Upper lobe of left lung (tissue), 6 donors: ENCODE data around the gene TNC. TPM values are rescaled to one million over a fixed set of nuclear protein-coding genes. Genes with fewer than 3 reads are reported as not detected.
A peak's percentile ranks its signal among the peaks of the same experiment; 100 is the strongest.

Experiments
- ATAC-seq, 2 donors: fragments of 200-7000 bp; cut with Tn5 transposase; one replicate each; pipeline ENCODE4 v1.9.1; 2022; ENCODE audit warnings: mild to moderate bottlenecking in 2 of 2, moderate library complexity in 2 of 2; ENCODE audit not compliant: low FRiP score in 2 of 2
- DNase-seq, 2 donors: peaks; one replicate each; pipeline ENCODE4 v3.0.0-alpha.2; 2019 to 2020
- H3K27ac ChIP-seq, 4 donors: fragments of 200-600 bp; sonication (generic); one replicate each; pipeline ENCODE4 v1.5.1; 2016 to 2019
- H3K27me3 ChIP-seq, 4 donors: fragments of 200-600 bp; sonication (generic); one replicate each; pipeline ENCODE4 v1.5.1; 2017 to 2019
- H3K36me3 ChIP-seq, 4 donors: fragments of 200-600 bp; sonication (generic); one replicate each; pipeline ENCODE4 v1.5.1; 2016 to 2019
- H3K4me1 ChIP-seq, 4 donors: fragments of 200-600 bp; sonication (generic); one replicate each; pipeline ENCODE4 v1.5.1; 2018 to 2019
- H3K4me3 ChIP-seq, 4 donors: fragments of 200-600 bp; sonication (generic); one replicate each; pipeline ENCODE4 v1.5.1; 2017 to 2019; ENCODE audit warnings: mild to moderate bottlenecking in 2 of 4, moderate library complexity in 1 of 4
- H3K9me3 ChIP-seq, 4 donors: fragments of 200-600 bp; sonication (generic); one replicate each; pipeline ENCODE4 v1.5.1; 2018 to 2019
- EP300 ChIP-seq, 4 donors: sonication (generic); formaldehyde crosslinking; IDR thresholded peaks; one replicate each; pipeline ENCODE4 v1.5.1; 2017; ENCODE audit warnings: antibody characterized with exemption in 4 of 4, control low read depth in 2 of 4
- POLR2A ChIP-seq, 4 donors: fragments of 450-650 bp; IDR thresholded peaks; one replicate each; pipeline ENCODE4 v1.5.1; 2016 to 2017; ENCODE audit warnings: antibody characterized with exemption in 4 of 4, mild to moderate bottlenecking in 2 of 4
- POLR2AphosphoS5 ChIP-seq, 2 donors: sonication (generic); formaldehyde crosslinking; IDR thresholded peaks; one replicate each; pipeline ENCODE4 v1.5.1; 2017; ENCODE audit warnings: antibody characterized with exemption in 2 of 2
- WGBS, 2 donors: methylation state at CpG; one replicate each; pipeline ENCODE4 v1.1.5; 2017 to 2018; 5-methylcytosine and 5-hydroxymethylcytosine counted together
- total RNA-seq, 6 donors: library from RNA; depleted of rRNA in 4 of 6; stranded (reverse); fragments of >200 nt in 4 of 6; gene quantifications; one replicate each; pipeline versions ENCODE4 v1.1.0 to v1.2.1, GENCODE V29; 2016 to 2021
- TF ChIP-seq, protein P1 (sequence below), 6 experiments: fragments of 450-650 bp in 4 of 6; fragments of 200-600 bp in 2 of 6; sonication (generic) in 2 of 6; IDR thresholded peaks; one replicate each; pipeline ENCODE4 v1.5.1; 2016 to 2019; ENCODE audit warnings: antibody characterized with exemption in 6 of 6
- donor health status: DM: no; HTN: no; CAD: no; lungs with moderate emphysema.
- donor health status: DM: no; HTN: yes; CAD: no; lungs with severe emphysema.

TNC gene
- total RNA-seq, 6 donors from 2014 or later, result 7.3 to 53.5 (median 23.8) TPM

DNA sequence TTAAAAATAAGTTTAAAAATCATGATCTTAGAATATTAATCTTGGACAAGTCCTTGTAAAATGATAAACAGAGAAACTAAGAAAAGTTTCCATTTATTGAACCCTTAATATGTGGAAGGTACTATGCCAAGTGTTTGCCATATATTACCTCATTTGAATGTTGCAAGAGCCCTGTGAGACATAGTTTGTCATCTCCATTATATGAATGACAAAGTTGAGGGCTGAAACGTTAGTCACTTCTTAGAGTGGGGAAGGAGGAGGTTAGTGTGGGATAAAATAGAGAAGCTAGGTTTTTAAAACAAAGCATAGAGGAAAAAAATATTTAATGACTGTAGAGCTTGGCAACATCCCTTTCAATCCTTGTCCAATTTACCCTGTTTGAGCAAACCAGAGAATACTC is 2.0 kb downstream of the TNC start:
- TF ChIP-seq POLR2A (IDR thresholded peaks at IDR 0.05), result no peak
- TF ChIP-seq, protein P1, sequence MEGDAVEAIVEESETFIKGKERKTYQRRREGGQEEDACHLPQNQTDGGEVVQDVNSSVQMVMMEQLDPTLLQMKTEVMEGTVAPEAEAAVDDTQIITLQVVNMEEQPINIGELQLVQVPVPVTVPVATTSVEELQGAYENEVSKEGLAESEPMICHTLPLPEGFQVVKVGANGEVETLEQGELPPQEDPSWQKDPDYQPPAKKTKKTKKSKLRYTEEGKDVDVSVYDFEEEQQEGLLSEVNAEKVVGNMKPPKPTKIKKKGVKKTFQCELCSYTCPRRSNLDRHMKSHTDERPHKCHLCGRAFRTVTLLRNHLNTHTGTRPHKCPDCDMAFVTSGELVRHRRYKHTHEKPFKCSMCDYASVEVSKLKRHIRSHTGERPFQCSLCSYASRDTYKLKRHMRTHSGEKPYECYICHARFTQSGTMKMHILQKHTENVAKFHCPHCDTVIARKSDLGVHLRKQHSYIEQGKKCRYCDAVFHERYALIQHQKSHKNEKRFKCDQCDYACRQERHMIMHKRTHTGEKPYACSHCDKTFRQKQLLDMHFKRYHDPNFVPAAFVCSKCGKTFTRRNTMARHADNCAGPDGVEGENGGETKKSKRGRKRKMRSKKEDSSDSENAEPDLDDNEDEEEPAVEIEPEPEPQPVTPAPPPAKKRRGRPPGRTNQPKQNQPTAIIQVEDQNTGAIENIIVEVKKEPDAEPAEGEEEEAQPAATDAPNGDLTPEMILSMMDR (IDR thresholded peaks at IDR 0.05), result no peak
- TF ChIP-seq EP300 (IDR thresholded peaks at IDR 0.05), result no peak
- no peak for TF ChIP-seq POLR2AphosphoS5 (IDR thresholded peaks at IDR 0.05)
- ATAC-seq (no peak), DNase-seq (no peak)
- Histone ChIP-seq H3K4me1 (peaks cover 0 to 20% (median 14%) of the 10 kb centered on the region in 4 donors), H3K9me3 (no peaks in the 10 kb centered on the region), H3K27me3 (no peaks in the 10 kb centered on the region), H3K4me3 (peak overlapping the region in 1 of 4 donors; percentile 40), H3K36me3 (no peaks in the 10 kb centered on the region), H3K27ac (no peak overlapping the region)
- 21 to 38% methylated on average over 1 of the region's 1 CpG for WGBS, 2 donors

DNA sequence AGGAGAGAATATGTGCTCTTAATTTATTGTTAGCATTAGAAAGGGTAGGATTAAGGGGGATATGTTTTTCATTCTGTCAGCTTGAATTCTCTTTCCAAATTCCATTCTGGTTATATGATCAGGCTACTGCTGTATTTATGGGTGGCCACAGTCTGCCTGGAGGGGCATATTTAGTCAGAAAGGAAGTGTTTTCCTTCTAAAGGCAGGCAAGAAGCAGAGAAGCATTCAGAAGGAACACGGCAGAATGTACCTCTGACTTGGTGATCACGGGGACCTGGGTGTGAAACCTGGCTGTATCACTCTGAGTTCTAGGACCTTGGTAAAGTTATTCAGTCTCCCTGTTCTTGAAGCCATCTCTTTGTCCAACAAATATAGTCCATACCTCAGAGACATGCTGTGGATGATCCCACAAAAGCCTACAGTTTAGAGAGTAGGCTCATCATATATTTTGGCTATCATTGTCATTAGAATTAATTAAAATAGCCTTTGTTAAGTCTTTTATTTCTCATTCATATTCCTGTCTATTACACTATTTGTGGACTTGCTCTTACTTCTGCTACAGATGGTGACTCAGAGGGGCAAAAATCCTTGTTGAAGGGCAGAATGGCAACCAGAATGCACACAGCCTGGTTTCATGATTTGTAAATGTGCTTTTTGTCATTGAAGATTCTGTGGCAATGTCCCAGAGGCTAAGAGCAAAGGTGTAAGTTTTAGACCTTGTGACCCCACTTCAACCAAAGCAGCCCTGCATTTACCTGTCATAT is 2.7 kb downstream of the TNC start:
- Histone ChIP-seq H3K4me1 (peaks cover 0 to 20% (median 14%) of the 10 kb centered on the region in 4 donors), H3K9me3 (no peaks in the 10 kb centered on the region), H3K27me3 (no peaks in the 10 kb centered on the region), H3K27ac (no peak overlapping the region), H3K4me3 (no peak overlapping the region), H3K36me3 (no peaks in the 10 kb centered on the region)
- 68 to 78% methylated on average over 2 of the region's 2 CpGs for WGBS, 2 donors
- ATAC-seq, result no peak
- no peak for TF ChIP-seq POLR2A (IDR thresholded peaks at IDR 0.05)
- TF ChIP-seq POLR2AphosphoS5 (IDR thresholded peaks at IDR 0.05), result no peak
- TF ChIP-seq, protein P1 (IDR thresholded peaks at IDR 0.05), result no peak
- no peak for TF ChIP-seq EP300 (IDR thresholded peaks at IDR 0.05)
- no peak for DNase-seq

DNA sequence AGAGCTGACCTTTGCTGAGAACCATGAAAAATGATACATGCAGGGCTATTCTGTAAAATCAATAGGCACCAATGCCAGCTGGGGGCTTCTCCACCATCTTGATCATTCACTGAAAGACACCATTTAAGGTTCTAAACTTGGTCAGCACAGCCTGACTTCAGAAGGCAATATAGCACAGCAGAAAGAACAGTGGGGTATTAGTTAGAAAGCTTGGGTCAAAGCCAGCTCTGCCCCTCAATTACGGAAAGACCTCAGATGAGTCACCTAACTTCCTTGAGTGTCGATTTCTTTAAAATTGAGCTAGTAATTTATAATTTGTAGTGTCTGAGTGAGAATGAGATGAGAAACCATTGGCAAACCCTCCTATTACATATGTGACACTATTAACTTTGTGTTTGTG is 3.4 kb downstream of the TNC start:
- ATAC-seq (no peak), DNase-seq (no peak)
- 73 to 74% methylated on average over 2 of the region's 2 CpGs for WGBS, 2 donors
- no peaks in the 10 kb centered on the region for H3K27me3 ChIP-seq
- no peak overlapping the region for H3K4me3 ChIP-seq
- H3K4me1 ChIP-seq, result peaks cover 0 to 20% (median 14%) of the 10 kb centered on the region in 4 donors
- H3K27ac ChIP-seq, result no peak overlapping the region
- TF ChIP-seq EP300 (IDR thresholded peaks at IDR 0.05) (no peak), POLR2AphosphoS5 (IDR thresholded peaks at IDR 0.05) (no peak), POLR2A (IDR thresholded peaks at IDR 0.05) (no peak)
- TF ChIP-seq, protein P1 (IDR thresholded peaks at IDR 0.05), result no peak
- H3K36me3 ChIP-seq, result no peaks in the 10 kb centered on the region
- H3K9me3 ChIP-seq, result no peaks in the 10 kb centered on the region

DNA sequence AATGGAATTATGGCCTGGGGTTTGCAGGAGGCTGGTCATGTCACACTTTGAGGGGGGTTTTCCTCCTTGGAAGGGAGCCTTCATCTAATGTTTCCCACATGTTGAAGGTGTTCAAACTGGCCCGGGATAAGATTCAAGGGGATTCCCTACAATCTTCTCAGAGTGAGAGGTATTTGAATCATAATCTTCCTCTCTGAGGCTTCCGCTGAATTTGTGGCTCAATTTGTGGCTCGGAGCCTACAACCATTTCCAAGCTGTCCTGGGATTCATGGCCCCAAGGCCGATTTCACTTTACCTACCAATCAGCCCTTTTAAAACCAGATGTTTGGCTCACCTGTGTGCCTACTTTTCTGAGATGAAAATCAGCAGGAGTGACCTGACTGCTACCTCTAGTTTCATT is 3.9 kb downstream of the TNC start:
- Histone ChIP-seq H3K4me1 (peaks cover 0 to 20% (median 13%) of the 10 kb centered on the region in 4 donors), H3K9me3 (no peaks in the 10 kb centered on the region), H3K4me3 (no peak overlapping the region), H3K36me3 (no peaks in the 10 kb centered on the region), H3K27me3 (no peaks in the 10 kb centered on the region), H3K27ac (no peak overlapping the region)
- DNase-seq (no peak), ATAC-seq (no peak)
- WGBS, 2 donors, result 81 to 94% methylated on average over 3 to 4 of the region's 4 CpGs
- TF ChIP-seq POLR2A (IDR thresholded peaks at IDR 0.05) (no peak), POLR2AphosphoS5 (IDR thresholded peaks at IDR 0.05) (no peak), EP300 (IDR thresholded peaks at IDR 0.05) (no peak)
- TF ChIP-seq, protein P1 (IDR thresholded peaks at IDR 0.05), result no peak

DNA sequence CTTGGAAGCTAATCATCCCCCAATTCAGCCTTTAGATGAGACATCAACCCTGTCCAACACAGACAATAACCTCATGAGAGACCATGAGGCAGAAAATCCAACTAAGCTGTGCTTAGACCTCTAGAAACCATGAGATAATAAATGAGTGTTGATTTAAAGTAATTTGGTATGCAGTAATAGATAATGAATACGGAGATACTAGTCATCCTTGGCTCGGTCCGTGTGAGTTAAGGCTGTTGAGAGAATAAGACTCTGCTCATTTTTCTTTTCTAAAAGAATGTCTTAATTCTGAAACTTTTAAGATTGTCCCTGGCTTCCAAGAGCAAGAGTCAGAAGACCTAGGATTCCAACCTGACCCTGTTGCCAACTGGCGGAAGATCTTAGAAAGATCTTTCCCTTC is 6.1 kb downstream of the TNC start:
- DNase-seq, result no peak
- WGBS, 2 donors, result 88 to 96% methylated on average over 4 of the region's 4 CpGs
- no peak overlapping the region for H3K27ac ChIP-seq
- peak in 1 of 2 donors; percentile 58 for ATAC-seq
- no peaks in the 10 kb centered on the region for H3K9me3 ChIP-seq
- TF ChIP-seq POLR2A (IDR thresholded peaks at IDR 0.05) (no peak), POLR2AphosphoS5 (IDR thresholded peaks at IDR 0.05) (no peak), EP300 (IDR thresholded peaks at IDR 0.05) (no peak)
- TF ChIP-seq, protein P1 (IDR thresholded peaks at IDR 0.05), result no peak
- peaks cover 0 to 10% (median 3%) of the 10 kb centered on the region in 4 donors for H3K4me1 ChIP-seq
- no peaks in the 10 kb centered on the region for H3K36me3 ChIP-seq
- no peak overlapping the region for H3K4me3 ChIP-seq
- H3K27me3 ChIP-seq, result no peaks in the 10 kb centered on the region
